Measurements from ENCODE around the gene SLC25A38. TPM values are rescaled to one million over a fixed set of nuclear protein-coding genes. Genes with fewer than 3 reads are reported as not detected.

The SLC25A38 gene
- total and polyA plus RNA-seq, 9 of the 15 experiments (the other 6 are each of a cell fraction or from before 2014, with no cell fraction given), result 13.5 to 51.1 (median 30.6) TPM

GRCh38 chr3:39414421-39414907, 31.3 kb downstream of the SLC25A38 start:
- peak in 2 of 4 experiments; percentile 36 to 38 for DNase-seq (ENCODE audit: extremely low read depth in 1 of 4, low spot score in 3 of 4)
- peak overlapping the region; percentile 45; the same call in 1 of the 3 replicates for H3K27ac ChIP-seq (ENCODE audit: extremely low read depth, low read depth, low read length)
- POLR2A ChIA-PET, result interaction anchor here (0.5 to 4.2 kb wide), 11 partner anchors 8 to 257 kb away, joined by 3 to 41 read pairs (median 4); partner anchors contain the start of gene RPSA
- 0 out of 2 replicates have a peak, but pooled peaks have one; percentile 19 for TF ChIP-seq TFAP4 (CRISPR knock-in tag; IDR thresholded peaks at IDR 0.05; ENCODE audit: borderline replicate concordance)
- no peak for TF ChIP-seq CBFA2T2 (conservative IDR thresholded peaks at IDR 0.05)
- no peak for TF ChIP-seq DMBX1 (CRISPR knock-in tag; IDR thresholded peaks at IDR 0.05; ENCODE audit: borderline replicate concordance)
- TF ChIP-seq ZFP36 (IDR thresholded peaks at IDR 0.05; ENCODE audit: low read depth, low read length, partially characterized antibody), result no peak
- TF ChIP-seq CHD7 (IDR thresholded peaks at IDR 0.05; ENCODE audit: low read depth, low read length), result peak; percentile 8
- no peak for TF ChIP-seq PYGO2 (tag; IDR thresholded peaks at IDR 0.05)
- no peak for TF ChIP-seq ZNF717 (CRISPR knock-in tag; IDR thresholded peaks at IDR 0.05)
- no peak for TF ChIP-seq ZNF134 (CRISPR knock-in tag; conservative IDR thresholded peaks at IDR 0.05)
- TF ChIP-seq POLR2A (conservative IDR thresholded peaks at IDR 0.05), result peak; percentile 80
- TF ChIP-seq ZBED1 (IDR thresholded peaks at IDR 0.05), result peak; percentile 58; the same call in 1 of the 2 replicates
- TF ChIP-seq CHD2 (IDR thresholded peaks at IDR 0.05; ENCODE audit: low read depth, low read length), result peak; percentile 62; the same call in 1 of the 2 replicates
- TF ChIP-seq NFXL1 (CRISPR knock-in tag; IDR thresholded peaks at IDR 0.05), result no peak

More at GRCh38 chr3:39414421-39414907, 31.3 kb downstream of the SLC25A38 start:
- H4K20me1 ChIP-seq (replicated peaks; ENCODE audit: control insufficient read depth, insufficient read depth, low read length), result peaks cover 53% of the 10 kb centered on the region
- H3K4me1 ChIP-seq (replicated peaks in 1 of 2; ENCODE audit: control insufficient read depth in 2 of 2, insufficient read depth in 2 of 2, low read length in 2 of 2), result peaks cover 5 to 8% of the 10 kb centered on the region in 2 experiments; a peak in 3 of 5 replicates
- in situ Hi-C loops (cut with MboI), result loop anchor here (25.0 kb wide), 1 partner anchor 1048 kb away; the partner anchor contains the start of gene RPL14
- no peak overlapping the region for H2AFZ ChIP-seq (ENCODE audit: low read depth, low read length)
- 65% methylated on average over 2 of the region's 2 CpGs for WGBS (ENCODE audit: insufficient coverage, low coverage, missing lambda C conversion rate)
- peaks cover 48% of the 10 kb centered on the region for H3K36me3 ChIP-seq (ENCODE audit: control insufficient read depth, insufficient read depth, low read length)
- no peak overlapping the region for H3K4me3 ChIP-seq
- no peaks in the 10 kb centered on the region for H3K9me3 ChIP-seq (replicated peaks; ENCODE audit: control insufficient read depth, insufficient read depth, low read depth, low read length)
- CTCF ChIA-PET (ENCODE audit: low intra/inter-chr PET ratio), result no interaction called here
- no peak overlapping the region for H3K4me2 ChIP-seq (ENCODE audit: insufficient read depth, low read length)
- no peak overlapping the region for H3K9ac ChIP-seq (ENCODE audit: insufficient read depth in 1 of 2, low read depth in 2 of 2, low read length in 2 of 2)
- no peaks in the 10 kb centered on the region for H3K27me3 ChIP-seq (ENCODE audit: control insufficient read depth in 2 of 2, insufficient read depth in 2 of 2, low read length in 2 of 2)
- no peak for FAIRE-seq
- BruUV-seq (replicated peaks), result no TSS peak
- no peaks in the 10 kb centered on the region for H3K9me1 ChIP-seq (ENCODE audit: control insufficient read depth, insufficient read depth, low read length)
- intact Hi-C loops (cut with micrococcal nuclease), result no loop called here
- ATAC-seq, result peak; percentile 57
- H3K79me2 ChIP-seq (ENCODE audit: control insufficient read depth, insufficient read depth, low read length), result peaks cover 16% of the 10 kb centered on the region

All from K562 (cell line).